ENCODE results near the gene CRB1. TPM values are rescaled to one million over a fixed set of nuclear protein-coding genes. Genes with fewer than 3 reads are reported as not detected.

Gene CRB1
- total and polyA plus RNA-seq, 8 donors: under 0.01 to 0.20 (median 0.09) TPM; not detected in 4

GRCh38 chr1:197304638-197305200 lies 36.7 kb downstream of the CRB1 start:
- intact Hi-C loops (cut with DNase I): no loop called here
- WGBS, 2 donors: 58 to 72% methylated on average over 1 of the region's 1 CpG
- TF ChIP-seq, protein P1, sequence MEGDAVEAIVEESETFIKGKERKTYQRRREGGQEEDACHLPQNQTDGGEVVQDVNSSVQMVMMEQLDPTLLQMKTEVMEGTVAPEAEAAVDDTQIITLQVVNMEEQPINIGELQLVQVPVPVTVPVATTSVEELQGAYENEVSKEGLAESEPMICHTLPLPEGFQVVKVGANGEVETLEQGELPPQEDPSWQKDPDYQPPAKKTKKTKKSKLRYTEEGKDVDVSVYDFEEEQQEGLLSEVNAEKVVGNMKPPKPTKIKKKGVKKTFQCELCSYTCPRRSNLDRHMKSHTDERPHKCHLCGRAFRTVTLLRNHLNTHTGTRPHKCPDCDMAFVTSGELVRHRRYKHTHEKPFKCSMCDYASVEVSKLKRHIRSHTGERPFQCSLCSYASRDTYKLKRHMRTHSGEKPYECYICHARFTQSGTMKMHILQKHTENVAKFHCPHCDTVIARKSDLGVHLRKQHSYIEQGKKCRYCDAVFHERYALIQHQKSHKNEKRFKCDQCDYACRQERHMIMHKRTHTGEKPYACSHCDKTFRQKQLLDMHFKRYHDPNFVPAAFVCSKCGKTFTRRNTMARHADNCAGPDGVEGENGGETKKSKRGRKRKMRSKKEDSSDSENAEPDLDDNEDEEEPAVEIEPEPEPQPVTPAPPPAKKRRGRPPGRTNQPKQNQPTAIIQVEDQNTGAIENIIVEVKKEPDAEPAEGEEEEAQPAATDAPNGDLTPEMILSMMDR (IDR thresholded peaks at IDR 0.05): no peak
- ATAC-seq: no peak
- no peaks in the 10 kb centered on the region for H3K9me3 ChIP-seq
- H3K4me1 ChIP-seq: no peaks in the 10 kb centered on the region
- no peaks in the 10 kb centered on the region for H3K36me3 ChIP-seq
- no peak overlapping the region for H3K4me3 ChIP-seq
- no peak for DNase-seq
- no peaks in the 10 kb centered on the region for H3K27me3 ChIP-seq
- no peak overlapping the region for H3K27ac ChIP-seq
- no peak for FAIRE-seq

- no peaks in the 10 kb centered on the region for H3K36me3 ChIP-seq
- no peak overlapping the region for H3K4me3 ChIP-seq
- 36 to 41% methylated on average over 2 of the region's 2 CpGs for WGBS, 2 donors
- ATAC-seq (no peak), FAIRE-seq (no peak), DNase-seq (no peak)
- H3K9me3 ChIP-seq: no peaks in the 10 kb centered on the region
- no peaks in the 10 kb centered on the region for H3K27me3 ChIP-seq
- intact Hi-C loops (cut with DNase I): no loop called here
- no peak overlapping the region for H3K27ac ChIP-seq
- no peaks in the 10 kb centered on the region for H3K4me1 ChIP-seq
- TF ChIP-seq, protein P1 (IDR thresholded peaks at IDR 0.05): no peak
These were observed 37.9 kb downstream of the CRB1 start for GRCh38 chr1:197305925-197306324.

DNA sequence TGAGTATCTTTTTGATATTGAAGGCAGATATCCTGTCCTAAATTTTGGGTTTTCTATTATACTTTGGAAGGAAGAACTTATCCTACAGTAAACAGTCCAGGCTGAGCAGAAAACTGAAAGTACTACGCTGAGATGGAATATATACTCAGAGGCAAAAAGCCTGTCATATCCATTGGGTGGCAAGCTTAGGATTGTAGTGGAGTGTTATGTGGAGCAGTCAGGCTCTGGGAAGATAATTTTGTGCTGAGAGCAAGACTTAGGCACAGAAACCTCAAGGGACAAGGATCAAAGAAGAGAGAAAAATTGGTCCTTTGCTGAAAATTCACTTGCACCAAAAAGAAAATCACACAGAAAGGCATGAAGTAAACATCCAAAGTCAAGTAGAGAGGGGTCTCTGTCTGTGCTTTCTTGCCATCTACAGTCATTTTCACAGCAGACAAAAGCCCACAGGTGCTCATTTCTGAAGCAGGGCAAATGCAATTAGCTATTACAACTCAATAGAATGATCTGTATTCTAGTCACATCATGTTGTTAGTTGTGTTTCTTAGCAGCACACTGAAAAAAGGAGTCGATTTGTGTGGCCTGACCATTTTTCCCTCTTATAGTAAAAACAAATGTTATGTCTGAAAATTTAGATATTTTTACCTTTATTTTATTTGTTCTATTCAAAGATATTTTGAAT lies 38.5 kb downstream of the CRB1 start:
- TF ChIP-seq, protein P1 (IDR thresholded peaks at IDR 0.05): no peak
- H3K4me1 ChIP-seq: no peaks in the 10 kb centered on the region
- ATAC-seq: no peak
- no peaks in the 10 kb centered on the region for H3K36me3 ChIP-seq
- DNase-seq: no peak
- WGBS, 2 donors: 82 to 93% methylated on average over 2 of the region's 2 CpGs
- H3K27me3 ChIP-seq: no peaks in the 10 kb centered on the region
- no peak overlapping the region for H3K4me3 ChIP-seq
- no peak for FAIRE-seq
- H3K27ac ChIP-seq: no peak overlapping the region
- intact Hi-C loops (cut with DNase I): no loop called here
- H3K9me3 ChIP-seq: no peaks in the 10 kb centered on the region

DNA sequence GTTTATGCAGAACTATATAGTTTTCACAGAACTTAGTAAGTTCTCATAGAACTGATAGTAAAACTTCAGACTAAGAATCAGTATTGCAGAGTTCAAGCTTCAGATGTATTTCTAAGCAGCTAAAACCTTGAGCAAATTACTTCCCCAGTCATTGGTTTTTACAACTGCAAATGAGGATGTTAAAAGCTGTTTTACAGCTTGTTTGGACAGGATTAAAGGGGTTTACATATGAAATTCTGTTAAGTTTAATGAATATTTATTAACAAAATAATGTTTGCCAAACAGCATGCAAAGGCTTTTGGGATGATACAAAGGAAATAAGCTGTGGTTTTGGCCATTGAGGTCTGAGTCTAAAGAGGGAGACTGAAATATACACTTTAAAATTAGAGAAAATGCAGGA lies 39.1 kb downstream of the CRB1 start:
- ATAC-seq: no peak
- TF ChIP-seq, protein P1 (IDR thresholded peaks at IDR 0.05): no peak
- Histone ChIP-seq H3K27me3 (no peaks in the 10 kb centered on the region), H3K4me1 (no peaks in the 10 kb centered on the region), H3K36me3 (no peaks in the 10 kb centered on the region), H3K9me3 (no peaks in the 10 kb centered on the region), H3K27ac (no peak overlapping the region), H3K4me3 (no peak overlapping the region)
- no peak for DNase-seq
- no peak for FAIRE-seq
- intact Hi-C loops (cut with DNase I): no loop called here

- 20 to 22% methylated on average over 3 of the region's 3 CpGs for WGBS, 2 donors
- Histone ChIP-seq H3K27ac (no peak overlapping the region), H3K27me3 (no peaks in the 10 kb centered on the region), H3K4me1 (no peaks in the 10 kb centered on the region), H3K36me3 (no peaks in the 10 kb centered on the region), H3K9me3 (no peaks in the 10 kb centered on the region), H3K4me3 (no peak overlapping the region)
- DNase-seq (no peak), FAIRE-seq (no peak), ATAC-seq (no peak)
- TF ChIP-seq, protein P1 (IDR thresholded peaks at IDR 0.05): no peak
- intact Hi-C loops (cut with DNase I): no loop called here
These were observed 39.5 kb downstream of the CRB1 start for GRCh38 chr1:197307551-197307950.
